CD14-positive monocyte (primary cell): ENCODE results near the gene TXLNG. TPM values are rescaled to one million over a fixed set of nuclear protein-coding genes. Genes with fewer than 3 reads are reported as not detected.
A peak's percentile ranks its signal among the peaks of the same experiment; 100 is the strongest.

Experiments
- DNase-seq, 3 donors: peaks; one replicate each; pipeline ENCODE4 v3.0.0-alpha.2; 2011 to 2022
- H2AFZ ChIP-seq: 2 replicates; pipeline ENCODE4 v1.6.0; 2012; ENCODE audit warnings: mild to moderate bottlenecking, low read depth, low read length, inconsistent platforms; ENCODE audit not compliant: insufficient read depth, poor library complexity, severe bottlenecking
- H3K27ac ChIP-seq, 2 donors: 1 replicate in 1 of 2; 2 replicates in 1 of 2; pipeline ENCODE4 v1.5.1; 2012 to 2013; ENCODE audit warnings: low read length in 2 of 2, control low read depth in 1 of 2, inconsistent platforms in 1 of 2, low read depth in 1 of 2, mild to moderate bottlenecking in 1 of 2
- H3K27me3 ChIP-seq, 2 donors: one replicate each; pipeline versions ENCODE4 v1.6.0 to v1.6.1; 2011 to 2013; ENCODE audit warnings: low read length in 2 of 2; ENCODE audit not compliant: control insufficient read depth in 2 of 2, insufficient read depth in 2 of 2
- H3K36me3 ChIP-seq, 2 donors: replicated peaks in 1 of 2; 1 replicate in 1 of 2; 2 replicates in 1 of 2; pipeline versions ENCODE4 v1.5.1 to v1.6.1; 2012 to 2013; ENCODE audit warnings: low read length in 2 of 2, control low read depth in 1 of 2, inconsistent platforms in 1 of 2, mild to moderate bottlenecking in 1 of 2; ENCODE audit not compliant: insufficient read depth in 2 of 2, control insufficient read depth in 1 of 2
- H3K4me1 ChIP-seq, 2 donors: 1 replicate in 1 of 2; 2 replicates in 1 of 2; pipeline versions ENCODE4 v1.5.1 to v1.6.1; 2012 to 2013; ENCODE audit warnings: low read length in 2 of 2, control low read depth in 1 of 2, inconsistent platforms in 1 of 2, mild to moderate bottlenecking in 1 of 2, moderate library complexity in 1 of 2; ENCODE audit not compliant: insufficient read depth in 2 of 2, control insufficient read depth in 1 of 2
- H3K4me2 ChIP-seq: replicated peaks from 2 replicates; pipeline ENCODE3; 2012; ENCODE audit warnings: low read length, moderate library complexity, mild to moderate bottlenecking; ENCODE audit not compliant: poor library complexity, severe bottlenecking; ENCODE audit errors: extremely low read depth
- H3K4me3 ChIP-seq, 3 experiments: fragments of 200-600 bp in 1 of 3; sonication (generic) in 1 of 3; replicated peaks in 1 of 3; 1 replicate in 2 of 3; 2 replicates in 1 of 3; pipeline ENCODE4 v1.5.1; 2011 to 2013; ENCODE audit warnings: low read length in 3 of 3, mild to moderate bottlenecking in 3 of 3, control low read depth in 2 of 3, low read depth in 2 of 3, inconsistent platforms in 1 of 3, moderate library complexity in 1 of 3
- H3K79me2 ChIP-seq: 2 replicates; pipeline ENCODE4 v1.6.0; 2012; ENCODE audit warnings: mild to moderate bottlenecking, control low read depth, inconsistent platforms, low read length, moderate library complexity; ENCODE audit not compliant: insufficient read depth
- H3K9ac ChIP-seq: 2 replicates; pipeline ENCODE4 v1.6.0; 2017; ENCODE audit warnings: low read length, mild to moderate bottlenecking; ENCODE audit not compliant: insufficient read depth, poor library complexity, severe bottlenecking
- H3K9me3 ChIP-seq, 2 donors: replicated peaks in 1 of 2; 1 replicate in 1 of 2; 2 replicates in 1 of 2; pipeline versions ENCODE4 v1.5.1 to v1.6.1; 2012 to 2013; ENCODE audit warnings: low read length in 2 of 2, control low read depth in 1 of 2; ENCODE audit not compliant: control insufficient read depth in 1 of 2, insufficient read depth in 1 of 2
- H4K20me1 ChIP-seq: 2 replicates; pipeline ENCODE4 v1.6.0; 2012; ENCODE audit warnings: mild to moderate bottlenecking, low read length, control low read depth, moderate library complexity; ENCODE audit not compliant: insufficient read depth
- H3K27ac Mint-ChIP-seq, 7 donors: one replicate each; pipeline ENCODE4 v1.8.0; 2020; ENCODE audit warnings: mild to moderate bottlenecking in 7 of 7, mixed read lengths in 7 of 7, moderate library complexity in 6 of 7, inconsistent platforms in 2 of 7
- H3K27me3 Mint-ChIP-seq, 3 donors: one replicate each; pipeline ENCODE4 v1.8.0; 2021 to 2022; ENCODE audit warnings: low read depth in 3 of 3, mild to moderate bottlenecking in 3 of 3, mixed read lengths in 3 of 3, moderate library complexity in 3 of 3, inconsistent platforms in 1 of 3
- H3K36me3 Mint-ChIP-seq, 2 donors: one replicate each; pipeline ENCODE4 v1.8.0; 2020; ENCODE audit warnings: mixed read lengths in 2 of 2, inconsistent platforms in 1 of 2, mild to moderate bottlenecking in 1 of 2
- H3K4me1 Mint-ChIP-seq: one replicate; pipeline ENCODE4 v1.8.0; 2020; ENCODE audit warnings: mild to moderate bottlenecking, mixed read lengths
- H3K4me3 Mint-ChIP-seq, 2 donors: one replicate each; pipeline ENCODE4 v1.8.0; 2020; ENCODE audit warnings: mild to moderate bottlenecking in 2 of 2, mixed read lengths in 2 of 2, moderate library complexity in 1 of 2
- H3K9me3 Mint-ChIP-seq, 7 donors: one replicate each; pipeline ENCODE4 v1.8.0; 2020 to 2022; ENCODE audit warnings: mixed read lengths in 7 of 7, mild to moderate bottlenecking in 6 of 7, moderate library complexity in 6 of 7, inconsistent platforms in 2 of 7
- WGBS: methylation state at CpG from one replicate; pipeline ENCODE4 v1.1.5; 2013; ENCODE audit warnings: missing lambda C conversion rate; ENCODE audit not compliant: insufficient coverage; 5-methylcytosine and 5-hydroxymethylcytosine counted together
- intact Hi-C, 2 donors: fragments of 100-400 bp; cut with micrococcal nuclease; formaldehyde crosslinking; loops; one replicate each; pipeline versions ENCODE4 v1.15.0 to v1.15.1; 2023
- polyA plus RNA-seq, 3 donors: library from polyadenylated mRNA; depleted of rRNA in 1 of 3; unstranded in 2 of 3; stranded (reverse) in 1 of 3; fragments of 300-500 nt in 2 of 3; fragments of >200 nt in 1 of 3; fragmentation: Illumina TruSeq in 2 of 3; gene quantifications; 1 replicate in 2 of 3; 2 replicates in 1 of 3; pipeline ENCODE4 v1.2.3, GENCODE V29; 2012 to 2021
- TF ChIP-seq, protein P1 (sequence below): fragments of 200-600 bp; IDR thresholded peaks from one replicate; pipeline ENCODE4 v1.8.0; 2022; ENCODE audit warnings: antibody characterized with exemption, mild to moderate bottlenecking

Gene TXLNG
- polyA plus RNA-seq, 3 donors: 3.7 to 5.4 (median 4.1) TPM

DNA sequence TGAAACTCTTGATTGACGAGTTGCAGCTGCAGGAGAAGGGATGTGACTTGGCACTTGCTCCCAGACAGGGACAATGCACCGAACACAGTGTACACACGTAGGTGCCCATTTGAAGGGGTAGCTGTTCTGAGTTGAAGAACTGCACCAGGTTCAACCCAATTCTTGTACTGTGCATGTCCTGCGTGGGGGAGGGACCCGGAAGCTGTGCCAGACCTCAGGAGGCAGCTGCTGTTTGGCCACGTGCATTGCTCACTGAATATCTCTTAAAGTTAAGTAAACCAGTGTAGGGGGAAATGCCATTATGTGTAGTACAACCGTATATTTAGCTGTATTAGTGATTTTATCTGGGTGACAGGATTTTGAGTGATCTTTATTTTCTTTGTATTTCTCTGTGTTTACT lies 95.9 kb downstream of the TXLNG start:
- TF ChIP-seq, protein P1, sequence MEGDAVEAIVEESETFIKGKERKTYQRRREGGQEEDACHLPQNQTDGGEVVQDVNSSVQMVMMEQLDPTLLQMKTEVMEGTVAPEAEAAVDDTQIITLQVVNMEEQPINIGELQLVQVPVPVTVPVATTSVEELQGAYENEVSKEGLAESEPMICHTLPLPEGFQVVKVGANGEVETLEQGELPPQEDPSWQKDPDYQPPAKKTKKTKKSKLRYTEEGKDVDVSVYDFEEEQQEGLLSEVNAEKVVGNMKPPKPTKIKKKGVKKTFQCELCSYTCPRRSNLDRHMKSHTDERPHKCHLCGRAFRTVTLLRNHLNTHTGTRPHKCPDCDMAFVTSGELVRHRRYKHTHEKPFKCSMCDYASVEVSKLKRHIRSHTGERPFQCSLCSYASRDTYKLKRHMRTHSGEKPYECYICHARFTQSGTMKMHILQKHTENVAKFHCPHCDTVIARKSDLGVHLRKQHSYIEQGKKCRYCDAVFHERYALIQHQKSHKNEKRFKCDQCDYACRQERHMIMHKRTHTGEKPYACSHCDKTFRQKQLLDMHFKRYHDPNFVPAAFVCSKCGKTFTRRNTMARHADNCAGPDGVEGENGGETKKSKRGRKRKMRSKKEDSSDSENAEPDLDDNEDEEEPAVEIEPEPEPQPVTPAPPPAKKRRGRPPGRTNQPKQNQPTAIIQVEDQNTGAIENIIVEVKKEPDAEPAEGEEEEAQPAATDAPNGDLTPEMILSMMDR: no peak
- Histone ChIP-seq H3K36me3 (no peaks in the 10 kb centered on the region), H4K20me1 (no peaks in the 10 kb centered on the region), H3K9me3 (no peaks in the 10 kb centered on the region), H3K4me1 (peaks cover 0 to 5% of the 10 kb centered on the region in 2 donors), H2AFZ (peak overlapping the region; percentile 77), H3K27me3 (peaks cover 0 to 38% of the 10 kb centered on the region in 2 donors), H3K4me3 (peak overlapping the region in 2 of 3 experiments; percentile 49 to 71), H3K4me2 (peak overlapping the region; percentile 71), H3K9ac (no peak overlapping the region), H3K27ac (no peak overlapping the region), H3K79me2 (no peaks in the 10 kb centered on the region)
- peaks cover 0 to 46% (median 2%) of the 10 kb centered on the region in 3 donors for H3K27me3 Mint-ChIP-seq
- peak overlapping the region; percentile 82 to 87 for H3K4me3 Mint-ChIP-seq
- intact Hi-C loops: loop anchor here (5.0 kb wide), 1 partner anchor 165 kb away; no protein-coding TSS in a partner anchor
- H3K27ac Mint-ChIP-seq: no peak overlapping the region
- peak in 2 of 3 donors; percentile 9 to 42 for DNase-seq
- 0% methylated on average over 2 of the region's 7 CpGs for WGBS
- H3K4me1 Mint-ChIP-seq: peaks cover 10% of the 10 kb centered on the region
- H3K36me3 Mint-ChIP-seq: no peaks in the 10 kb centered on the region
- no peaks in the 10 kb centered on the region for H3K9me3 Mint-ChIP-seq

- H3K27ac Mint-ChIP-seq: peak overlapping the region in 4 of 7 donors; percentile 37 to 70 (median 66)
- H3K4me3 ChIP-seq: peak overlapping the region; percentile 43 to 71 (median 49)
- H3K9me3 ChIP-seq: no peaks in the 10 kb centered on the region
- TF ChIP-seq, protein P1: peak; percentile 73
- peak overlapping the region; percentile 77 for H2AFZ ChIP-seq
- peak overlapping the region; percentile 16 for H3K9ac ChIP-seq
- H3K9me3 Mint-ChIP-seq: no peaks in the 10 kb centered on the region
- H3K36me3 Mint-ChIP-seq: no peaks in the 10 kb centered on the region
- peak in 2 of 3 donors; percentile 53 to 55 for DNase-seq
- H3K4me3 Mint-ChIP-seq: peak overlapping the region; percentile 82 to 87
- WGBS: 0% methylated on average over 6 of the region's 27 CpGs
- H3K27me3 ChIP-seq: peaks cover 0 to 35% of the 10 kb centered on the region in 2 donors
- peaks cover 0 to 5% of the 10 kb centered on the region in 2 donors for H3K4me1 ChIP-seq
- peaks cover 0 to 44% (median 0%) of the 10 kb centered on the region in 3 donors for H3K27me3 Mint-ChIP-seq
- H3K36me3 ChIP-seq: no peaks in the 10 kb centered on the region
- intact Hi-C loops: loop anchor here (5.0 kb wide), 1 partner anchor 164 kb away; no protein-coding TSS in a partner anchor
- H3K79me2 ChIP-seq: no peaks in the 10 kb centered on the region
- H4K20me1 ChIP-seq: no peaks in the 10 kb centered on the region
- peaks cover 10% of the 10 kb centered on the region for H3K4me1 Mint-ChIP-seq
- peak overlapping the region; percentile 71 for H3K4me2 ChIP-seq
- H3K27ac ChIP-seq: peak overlapping the region in 1 of 2 donors; percentile 30
Observed at GRCh38 chrX:16882702-16883486, 96.6 kb downstream of the TXLNG start.
